Ascending aorta (tissue), 2 donors: ENCODE results near the gene TMEM61. TPM values are rescaled to one million over a fixed set of nuclear protein-coding genes. Genes with fewer than 3 reads are reported as not detected.
"Not testable (repeated sequence)": the region's sequence is repeated elsewhere in the genome, so short reads cannot be mapped to it uniquely, and the experiment has no call there.

Experiments
- DNase-seq, 2 donors: peaks; one replicate each; pipeline ENCODE4 v3.0.0-alpha.2; 2019; ENCODE audit warnings: low spot score in 2 of 2
- H3K27ac ChIP-seq, 2 donors: fragments of 200-600 bp; sonication (generic); one replicate each; pipeline ENCODE4 v1.5.1; 2016 to 2017; ENCODE audit warnings: mild to moderate bottlenecking in 1 of 2
- H3K27me3 ChIP-seq: fragments of 200-600 bp; sonication (generic); one replicate; pipeline ENCODE4 v1.5.1; 2017
- H3K36me3 ChIP-seq, 2 donors: fragments of 200-600 bp; sonication (generic); one replicate each; pipeline ENCODE4 v1.5.1; 2016
- H3K4me1 ChIP-seq, 2 donors: fragments of 200-600 bp; sonication (generic); one replicate each; pipeline ENCODE4 v1.5.1; 2016 to 2017; ENCODE audit warnings: mild to moderate bottlenecking in 1 of 2
- H3K4me3 ChIP-seq, 2 donors: fragments of 200-600 bp; sonication (generic); one replicate each; pipeline ENCODE4 v1.5.1; 2016 to 2017; ENCODE audit warnings: mild to moderate bottlenecking in 1 of 2
- H3K9me3 ChIP-seq, 2 donors: fragments of 200-600 bp; sonication (generic); one replicate each; pipeline ENCODE4 v1.5.1; 2016
- intact Hi-C: fragments of 100-400 bp; cut with DNase I; formaldehyde crosslinking; loops from one replicate; pipeline ENCODE4 v1.15.1; 2023
- total RNA-seq: library from RNA; depleted of rRNA; stranded (reverse); fragments of >200 nt; gene quantifications from one replicate; pipeline ENCODE4 v1.1.0, GENCODE V29; 2016
- TF ChIP-seq, protein P1 (sequence below), 3 experiments: fragments of 200-600 bp in 2 of 3; fragments of 450-650 bp in 1 of 3; sonication (generic) in 2 of 3; IDR thresholded peaks; one replicate each; pipeline ENCODE4 v1.5.1; 2016 to 2019; ENCODE audit warnings: antibody characterized with exemption in 3 of 3, mild to moderate bottlenecking in 1 of 3, moderate library complexity in 1 of 3

Gene TMEM61
- total RNA-seq, 1 donor from 2014 or later, result not detected

DNA sequence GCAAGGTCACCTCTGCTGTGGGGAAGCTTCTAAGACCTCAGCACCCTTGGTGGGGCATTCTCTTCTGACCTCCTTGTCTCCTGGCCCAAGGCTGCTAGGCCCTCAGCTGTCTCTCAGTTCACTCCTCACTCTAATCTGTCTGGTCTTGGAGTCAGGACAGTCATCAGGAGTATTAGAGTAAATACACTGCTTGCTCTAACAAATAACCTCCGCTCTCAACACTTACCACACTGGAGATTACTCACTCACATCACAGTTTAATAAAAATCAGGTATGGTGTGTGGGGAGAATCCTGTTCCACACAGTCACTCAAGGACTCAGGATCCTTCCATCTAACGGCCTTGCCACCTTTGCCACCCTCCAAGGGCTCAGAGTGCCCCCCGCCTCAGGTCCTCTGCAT is 26.6 kb upstream of the TMEM61 start:
- intact Hi-C loops, result no loop called here
- TF ChIP-seq, protein P1, sequence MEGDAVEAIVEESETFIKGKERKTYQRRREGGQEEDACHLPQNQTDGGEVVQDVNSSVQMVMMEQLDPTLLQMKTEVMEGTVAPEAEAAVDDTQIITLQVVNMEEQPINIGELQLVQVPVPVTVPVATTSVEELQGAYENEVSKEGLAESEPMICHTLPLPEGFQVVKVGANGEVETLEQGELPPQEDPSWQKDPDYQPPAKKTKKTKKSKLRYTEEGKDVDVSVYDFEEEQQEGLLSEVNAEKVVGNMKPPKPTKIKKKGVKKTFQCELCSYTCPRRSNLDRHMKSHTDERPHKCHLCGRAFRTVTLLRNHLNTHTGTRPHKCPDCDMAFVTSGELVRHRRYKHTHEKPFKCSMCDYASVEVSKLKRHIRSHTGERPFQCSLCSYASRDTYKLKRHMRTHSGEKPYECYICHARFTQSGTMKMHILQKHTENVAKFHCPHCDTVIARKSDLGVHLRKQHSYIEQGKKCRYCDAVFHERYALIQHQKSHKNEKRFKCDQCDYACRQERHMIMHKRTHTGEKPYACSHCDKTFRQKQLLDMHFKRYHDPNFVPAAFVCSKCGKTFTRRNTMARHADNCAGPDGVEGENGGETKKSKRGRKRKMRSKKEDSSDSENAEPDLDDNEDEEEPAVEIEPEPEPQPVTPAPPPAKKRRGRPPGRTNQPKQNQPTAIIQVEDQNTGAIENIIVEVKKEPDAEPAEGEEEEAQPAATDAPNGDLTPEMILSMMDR (IDR thresholded peaks at IDR 0.05), result no peak

DNA sequence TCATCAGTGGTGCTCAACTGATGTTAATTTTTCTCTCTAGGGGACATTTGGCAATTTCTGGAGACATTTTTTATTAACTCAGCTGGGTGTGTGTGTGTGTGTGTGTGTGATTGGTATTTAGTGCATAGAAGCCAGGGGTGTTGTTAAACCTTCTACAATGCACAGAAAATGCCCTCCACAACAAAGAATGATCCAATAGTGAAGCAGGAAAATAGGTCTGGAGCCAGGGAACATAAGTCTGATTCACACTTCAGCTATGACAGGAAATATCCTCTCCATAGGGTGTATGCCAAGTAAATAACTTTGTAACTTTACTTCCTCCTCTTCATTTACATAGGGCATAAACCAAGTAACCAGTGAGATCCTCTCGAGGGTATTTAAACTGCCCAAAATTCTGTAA is 25.1 kb upstream of the TMEM61 start:
- no peaks in the 10 kb centered on the region for H3K36me3 ChIP-seq
- TF ChIP-seq, protein P1 (IDR thresholded peaks at IDR 0.05), result no peak
- peak overlapping the region in 1 of 2 donors; percentile 9 for H3K4me3 ChIP-seq
- no peaks in the 10 kb centered on the region for H3K27me3 ChIP-seq
- DNase-seq, result no peak
- peak overlapping the region; percentile 66 to 77 for H3K27ac ChIP-seq
- peaks cover 0 to 14% of the 10 kb centered on the region in 2 donors for H3K9me3 ChIP-seq
- intact Hi-C loops, result no loop called here
- peaks cover 5 to 27% of the 10 kb centered on the region in 2 donors for H3K4me1 ChIP-seq

More for the DNA sequence above, 26.6 kb upstream of the TMEM61 start:
- Histone ChIP-seq H3K36me3 (no peaks in the 10 kb centered on the region), H3K27ac (no peak overlapping the region), H3K9me3 (peaks cover 0 to 6% of the 10 kb centered on the region in 2 donors), H3K4me1 (peaks cover 5 to 30% of the 10 kb centered on the region in 2 donors), H3K27me3 (no peaks in the 10 kb centered on the region), H3K4me3 (no peak overlapping the region)
- no peak for DNase-seq

DNA sequence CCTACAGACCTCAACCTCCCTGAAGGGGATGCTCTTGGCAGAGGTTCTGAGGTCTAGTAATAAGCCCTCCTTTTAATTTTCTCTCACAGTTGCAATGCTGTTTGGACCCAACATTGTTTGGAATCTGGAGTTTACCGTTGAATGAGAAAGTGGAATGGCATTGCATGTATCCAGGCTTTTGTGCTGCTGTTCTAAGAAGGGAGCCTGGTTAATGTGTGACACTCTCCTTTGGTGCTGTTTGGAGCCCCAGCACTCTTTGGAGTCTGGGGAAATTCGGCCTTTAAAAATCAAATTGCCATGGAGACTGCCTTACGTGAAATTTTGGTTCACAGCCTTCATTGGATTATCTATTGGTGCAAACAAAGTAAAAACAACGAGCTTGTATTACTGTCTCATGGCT is 23.7 kb upstream of the TMEM61 start:
- no peaks in the 10 kb centered on the region for H3K36me3 ChIP-seq
- H3K27ac ChIP-seq, result peak overlapping the region; percentile 66 to 77
- H3K4me1 ChIP-seq, result peaks cover 0 to 18% of the 10 kb centered on the region in 2 donors
- H3K27me3 ChIP-seq, result no peaks in the 10 kb centered on the region
- H3K9me3 ChIP-seq, result peaks cover 0 to 14% of the 10 kb centered on the region in 2 donors
- DNase-seq, result no peak
- H3K4me3 ChIP-seq, result no peak overlapping the region
- TF ChIP-seq, protein P1 (IDR thresholded peaks at IDR 0.05), result no peak
- intact Hi-C loops, result no loop called here

DNA sequence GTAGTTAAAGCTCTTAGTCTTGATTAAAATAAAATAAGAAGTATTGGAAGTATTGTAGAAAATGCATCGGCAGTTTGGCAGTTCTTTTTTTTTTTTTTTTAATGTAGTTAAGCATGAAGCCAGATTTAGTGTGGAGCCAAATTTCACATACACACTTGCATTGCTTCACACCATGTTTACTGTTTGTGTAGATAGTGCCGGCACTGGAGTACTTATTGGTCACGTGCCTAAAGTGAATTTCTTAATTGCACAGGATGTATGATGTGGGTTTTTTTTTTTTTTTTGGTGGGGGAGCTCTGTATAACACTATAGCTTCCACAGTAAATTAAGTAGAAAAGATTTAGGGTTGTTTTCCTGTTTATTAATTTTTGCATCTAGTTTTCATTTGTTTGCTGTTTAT is 21.2 kb upstream of the TMEM61 start:
- H3K27me3 ChIP-seq, result no peaks in the 10 kb centered on the region
- DNase-seq, result no peak
- TF ChIP-seq, protein P1 (IDR thresholded peaks at IDR 0.05), result no peak
- peaks cover 0 to 14% of the 10 kb centered on the region in 2 donors for H3K9me3 ChIP-seq
- H3K4me3 ChIP-seq, result no peak overlapping the region
- H3K4me1 ChIP-seq, result peaks cover 0 to 18% of the 10 kb centered on the region in 2 donors
- intact Hi-C loops, result no loop called here
- H3K36me3 ChIP-seq, result no peaks in the 10 kb centered on the region
- H3K27ac ChIP-seq, result no peak overlapping the region

DNA sequence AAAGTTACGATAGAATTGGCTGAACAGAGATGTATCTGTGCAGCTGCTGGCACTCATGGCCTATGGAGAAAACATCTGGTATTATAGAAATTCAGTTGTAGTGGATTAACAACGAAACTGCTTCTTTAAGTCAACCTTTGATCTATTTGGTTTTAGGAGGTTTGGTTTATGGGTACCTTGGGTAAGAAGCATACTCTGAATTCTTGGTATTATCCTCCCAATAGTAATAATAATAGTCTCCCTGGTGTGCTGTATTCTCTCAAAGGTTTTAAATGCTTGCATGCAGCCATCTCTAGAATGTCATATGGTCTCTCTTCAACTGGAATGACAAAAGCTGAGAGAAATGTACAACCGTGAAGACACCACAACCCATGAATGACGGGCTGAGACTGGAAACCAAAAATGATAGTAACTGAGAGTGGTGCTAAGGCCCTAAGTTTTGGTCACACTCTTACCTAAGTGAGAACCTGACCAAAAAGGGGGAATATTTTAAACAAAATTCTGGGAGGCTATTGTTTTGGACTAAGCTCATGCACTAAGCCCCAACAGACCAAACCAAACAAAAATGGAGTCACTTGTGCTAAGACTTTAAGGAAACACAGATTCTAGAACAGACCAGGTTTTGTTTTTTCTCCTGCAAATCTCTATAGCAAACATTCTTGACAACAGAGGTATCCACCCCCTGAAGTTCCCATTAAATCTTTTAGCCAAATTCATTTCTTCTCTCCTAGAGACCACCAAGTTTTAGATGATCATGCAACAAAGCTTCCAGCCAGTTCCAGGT is 17.6 kb upstream of the TMEM61 start:
- Histone ChIP-seq H3K4me3 (no peak overlapping the region), H3K9me3 (peaks cover 0 to 9% of the 10 kb centered on the region in 2 donors), H3K27me3 (no peaks in the 10 kb centered on the region), H3K27ac (no peak overlapping the region), H3K36me3 (no peaks in the 10 kb centered on the region), H3K4me1 (no peaks in the 10 kb centered on the region)
- TF ChIP-seq, protein P1 (IDR thresholded peaks at IDR 0.05), result no peak
- no peak for DNase-seq
- intact Hi-C loops, result no loop called here

DNA sequence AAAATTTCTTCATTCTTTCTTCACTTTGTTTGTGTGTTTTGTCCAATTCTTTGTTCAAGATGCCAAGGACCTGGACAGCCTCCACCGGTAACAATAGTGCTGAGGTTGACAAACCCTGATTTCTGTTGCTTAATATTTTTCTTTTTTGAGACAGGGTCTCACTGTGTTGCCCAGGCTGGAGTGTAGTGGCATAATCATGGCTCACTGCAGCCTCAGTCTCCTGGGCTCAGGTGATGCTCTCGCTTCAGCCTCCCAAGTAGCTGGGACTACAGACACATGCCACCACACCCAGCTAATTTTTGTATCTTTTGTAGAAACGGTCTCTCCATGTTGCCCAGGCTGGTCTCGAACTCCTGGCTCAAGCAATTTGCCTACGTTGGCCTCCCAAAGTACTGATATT is 16.6 kb upstream of the TMEM61 start:
- H3K36me3 ChIP-seq, H3K4me1 ChIP-seq, H3K4me3 ChIP-seq, intact Hi-C loops, H3K27ac ChIP-seq, H3K9me3 ChIP-seq, H3K27me3 ChIP-seq: not testable (repeated sequence)
- DNase-seq, result peak in 1 of 2 donors; percentile 13
